ENCODE data around the gene ASCL2.
A peak's percentile ranks its signal among the peaks of the same experiment; 100 is the strongest.

Gene ASCL2

DNA sequence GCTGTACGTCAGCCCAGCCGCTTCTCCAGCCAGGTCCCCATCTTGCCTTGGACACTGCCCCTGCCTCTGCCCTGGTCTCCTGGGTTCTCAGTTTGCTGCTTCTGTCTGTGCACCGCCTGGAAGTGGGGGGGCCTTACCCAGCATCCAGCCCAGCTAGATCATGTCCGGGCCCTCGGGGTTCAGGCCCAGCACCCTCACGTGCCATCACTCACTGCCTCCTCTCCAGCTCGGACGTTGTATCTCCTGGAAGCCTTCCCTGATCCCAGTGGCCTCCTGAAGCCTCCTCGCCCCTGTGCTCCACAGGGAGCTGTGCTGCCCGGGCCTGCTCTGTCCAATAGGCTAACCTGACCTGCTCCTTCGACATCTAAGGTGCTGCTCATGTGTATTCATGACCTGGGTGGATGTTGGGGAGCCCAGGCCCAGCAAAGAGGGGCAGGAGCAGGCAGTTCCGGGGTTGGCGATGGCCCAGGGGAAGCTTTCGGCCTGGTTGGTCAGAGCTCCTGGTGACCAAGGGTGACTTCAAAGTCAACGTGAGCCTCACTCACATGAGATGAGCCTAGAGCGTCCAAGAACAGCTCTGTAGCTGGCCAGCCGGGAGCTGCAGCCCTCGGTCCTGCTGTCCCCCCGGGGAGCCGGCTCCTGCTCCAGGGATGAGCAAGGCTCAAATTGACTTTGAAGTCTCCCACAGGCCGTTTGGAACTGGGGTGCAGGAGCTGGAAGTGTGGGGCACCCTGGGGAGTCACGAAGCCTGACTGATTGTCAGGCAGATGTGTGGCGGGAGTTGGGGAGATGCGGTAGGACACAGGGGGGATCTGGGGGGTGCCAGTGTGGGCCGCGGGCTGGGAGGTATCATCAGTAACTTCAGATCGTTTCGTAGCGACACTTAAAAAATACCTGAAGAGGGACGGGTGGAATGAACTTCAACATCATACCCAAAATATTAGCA, 5.2 kb upstream of the ASCL2 start:
- no peak overlapping the region for H3K9ac ChIP-seq
- peaks cover 57% of the 10 kb centered on the region for H3K27me3 ChIP-seq
- H3K4me3 ChIP-seq: no peak overlapping the region
- no peak for TF ChIP-seq Cebpa-rat (IDR thresholded peaks at IDR 0.05)
- H3K4me2 ChIP-seq: no peak overlapping the region
- H3K36me3 ChIP-seq: no peaks in the 10 kb centered on the region
- peaks cover 23% of the 10 kb centered on the region; the same call in 1 of the 2 replicates for H4K20me1 ChIP-seq
- H3K9me3 ChIP-seq: peaks cover 7% of the 10 kb centered on the region
- H3K27ac ChIP-seq: no peak overlapping the region
- no peaks in the 10 kb centered on the region for H3K4me1 ChIP-seq

DNA sequence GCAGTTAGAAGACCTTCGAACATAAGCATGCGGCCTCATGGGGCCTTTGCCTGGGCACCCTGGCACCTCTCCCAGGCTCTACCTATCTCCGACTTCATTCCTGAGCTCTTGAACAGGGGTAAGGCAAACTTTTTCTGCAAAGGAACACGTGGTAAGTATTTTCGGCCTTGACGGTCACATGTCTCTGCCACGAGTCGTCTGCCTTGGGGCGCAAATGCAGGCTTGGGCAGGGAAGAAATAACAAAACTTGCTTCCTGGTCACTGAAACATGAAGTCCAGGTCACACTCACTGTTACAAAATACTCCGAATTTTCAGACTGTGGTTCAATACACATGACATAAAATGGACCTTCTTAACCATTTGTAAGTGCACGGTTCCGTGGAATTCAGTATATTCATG, 3.4 kb upstream of the ASCL2 start:
- Histone ChIP-seq H3K27ac (no peak overlapping the region), H3K4me2 (no peak overlapping the region), H3K9me3 (peaks cover 17% of the 10 kb centered on the region), H3K9ac (no peak overlapping the region), H3K36me3 (no peaks in the 10 kb centered on the region), H3K4me3 (no peak overlapping the region), H4K20me1 (peaks cover 32% of the 10 kb centered on the region), H3K4me1 (peaks cover 9% of the 10 kb centered on the region; the same call in 1 of the 2 replicates), H3K27me3 (peaks cover 76% of the 10 kb centered on the region)
- no peak for TF ChIP-seq Cebpa-rat (IDR thresholded peaks at IDR 0.05)

DNA sequence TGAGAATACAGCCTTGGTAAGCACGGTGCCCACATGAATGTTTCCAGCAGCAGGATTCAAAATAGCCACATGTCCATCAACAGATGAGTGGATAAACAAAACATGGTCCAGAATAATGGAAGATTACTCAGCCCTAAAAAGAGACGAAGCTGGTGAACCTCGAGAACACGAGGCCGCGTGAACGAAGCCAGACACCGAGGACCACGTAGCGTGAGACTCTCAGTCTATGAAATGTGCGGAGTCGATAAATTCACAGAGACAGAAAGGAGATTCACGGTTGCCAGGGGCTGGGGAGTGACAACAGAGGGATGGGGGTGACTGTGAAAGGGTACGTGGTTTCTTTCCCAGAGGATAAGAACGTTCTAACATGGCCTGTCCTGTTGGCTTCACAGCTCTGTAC, 2.9 kb upstream of the ASCL2 start:
- TF ChIP-seq Cebpa-rat (IDR thresholded peaks at IDR 0.05): no peak
- H4K20me1 ChIP-seq: peaks cover 36% of the 10 kb centered on the region
- no peak overlapping the region for H3K4me3 ChIP-seq
- no peak overlapping the region for H3K4me2 ChIP-seq
- H3K27me3 ChIP-seq: peaks cover 80% of the 10 kb centered on the region
- no peaks in the 10 kb centered on the region for H3K36me3 ChIP-seq
- no peak overlapping the region for H3K9ac ChIP-seq
- peaks cover 17% of the 10 kb centered on the region for H3K9me3 ChIP-seq
- H3K4me1 ChIP-seq: peaks cover 9% of the 10 kb centered on the region; the same call in 1 of the 2 replicates
- no peak overlapping the region for H3K27ac ChIP-seq

DNA sequence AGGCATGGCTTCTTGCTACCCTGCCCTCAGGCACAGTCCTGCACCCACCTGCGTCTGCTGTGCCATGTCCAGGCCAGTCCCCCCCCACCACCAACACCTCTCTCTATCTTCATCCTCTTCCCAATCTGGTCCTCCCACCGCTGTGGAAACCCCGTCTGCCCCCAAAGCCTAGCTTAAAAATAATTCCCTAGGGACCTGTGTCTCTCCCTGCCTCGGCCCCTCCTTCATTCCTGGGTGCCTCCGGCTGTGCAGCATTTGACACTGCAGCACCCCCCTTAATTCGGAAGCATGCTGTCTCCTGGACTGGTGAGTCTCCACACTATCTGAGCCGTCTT, 2.5 kb upstream of the ASCL2 start:
- no peak for TF ChIP-seq Cebpa-rat (IDR thresholded peaks at IDR 0.05)
- Histone ChIP-seq H4K20me1 (peaks cover 40% of the 10 kb centered on the region), H3K9ac (no peak overlapping the region), H3K4me3 (no peak overlapping the region), H3K27me3 (peaks cover 84% of the 10 kb centered on the region), H3K27ac (no peak overlapping the region), H3K4me1 (peaks cover 13% of the 10 kb centered on the region), H3K4me2 (no peak overlapping the region), H3K9me3 (peaks cover 17% of the 10 kb centered on the region), H3K36me3 (no peaks in the 10 kb centered on the region)

DNA sequence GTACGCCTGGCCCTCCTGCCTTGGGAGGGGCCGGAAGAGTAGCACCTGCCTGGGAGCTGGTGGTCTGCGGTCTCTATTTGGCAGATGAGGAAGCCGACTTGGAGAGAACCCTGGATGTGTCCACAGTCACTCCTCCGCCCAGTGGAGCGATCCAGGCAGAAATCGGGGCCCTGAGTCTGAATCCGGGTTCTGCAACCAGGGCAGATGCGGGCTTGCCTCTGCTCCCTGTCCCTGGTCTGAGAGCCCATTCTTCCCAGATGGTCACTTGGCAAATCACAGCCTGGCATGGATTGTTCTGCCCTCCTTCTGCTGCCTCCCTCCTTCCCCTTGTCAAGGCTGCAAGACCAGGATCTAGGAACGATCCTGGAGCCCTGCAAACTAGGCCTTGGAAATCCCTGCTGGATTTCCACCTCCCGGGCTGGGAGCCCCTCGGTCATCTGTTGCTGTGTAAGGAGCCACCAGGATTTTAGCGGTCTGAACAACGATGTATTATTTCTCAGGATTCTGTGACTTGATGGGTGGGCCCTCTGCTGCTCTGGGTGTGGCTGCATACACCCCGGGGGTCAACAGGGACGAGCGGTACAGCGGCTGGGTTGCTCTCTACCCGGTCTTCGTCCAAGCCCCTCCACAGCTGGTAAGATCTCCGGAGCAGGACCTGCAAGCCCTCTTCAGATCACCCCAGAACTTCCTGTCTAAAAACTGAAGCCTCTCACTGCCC, 2.0 kb upstream of the ASCL2 start:
- H3K27me3 ChIP-seq: peaks cover 90% of the 10 kb centered on the region
- peaks cover 17% of the 10 kb centered on the region for H3K9me3 ChIP-seq
- H3K9ac ChIP-seq: no peak overlapping the region
- no peak overlapping the region for H3K4me3 ChIP-seq
- no peak overlapping the region for H3K27ac ChIP-seq
- H4K20me1 ChIP-seq: peaks cover 45% of the 10 kb centered on the region
- peaks cover 18% of the 10 kb centered on the region for H3K4me1 ChIP-seq
- H3K4me2 ChIP-seq: no peak overlapping the region
- H3K36me3 ChIP-seq: no peaks in the 10 kb centered on the region
- no peak for TF ChIP-seq Cebpa-rat (IDR thresholded peaks at IDR 0.05)

DNA sequence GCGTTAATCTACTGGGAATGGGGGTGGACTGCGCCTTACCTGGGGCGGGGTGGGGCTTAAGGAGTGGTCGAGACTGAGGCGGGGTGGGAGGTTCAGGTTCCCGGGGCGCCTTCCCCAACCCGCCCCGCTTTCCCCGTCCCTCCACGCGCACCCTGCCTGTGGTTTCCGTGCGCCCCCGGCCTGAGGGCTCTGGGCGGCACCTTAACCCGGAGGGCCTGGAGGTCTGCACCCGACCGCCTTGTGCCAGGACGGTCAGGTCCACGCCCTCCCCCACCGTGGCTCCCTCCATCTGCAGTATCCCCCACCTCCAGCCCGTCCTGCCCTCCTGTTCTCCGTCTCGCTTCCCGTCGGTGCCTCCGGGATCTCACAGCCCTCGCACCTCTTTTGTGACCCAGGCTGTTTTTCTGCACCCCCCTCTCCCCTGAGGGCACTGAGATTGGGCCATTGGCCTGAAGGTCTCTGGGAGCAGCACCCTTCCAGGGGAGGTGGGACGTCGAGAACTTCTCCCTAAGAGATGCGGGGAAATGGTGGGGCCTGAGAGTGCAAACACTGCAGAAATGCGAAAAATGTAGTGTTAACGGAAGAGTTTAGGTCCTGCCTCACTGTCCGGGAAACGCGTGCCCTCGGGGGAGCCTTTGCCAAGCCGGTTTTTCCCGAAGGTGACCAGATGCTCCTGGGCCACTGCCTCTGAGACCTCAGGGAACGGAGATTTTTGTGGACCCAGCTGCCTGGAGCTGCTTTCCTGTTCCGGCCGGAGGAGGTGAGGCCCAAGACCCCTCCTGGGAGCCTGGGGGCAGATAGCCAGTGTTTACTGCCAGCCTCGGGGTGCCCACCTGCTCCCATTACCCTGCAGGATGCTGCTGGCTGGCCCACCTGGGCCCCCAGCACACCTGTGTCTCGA, 1.2 kb upstream of the ASCL2 start:
- TF ChIP-seq Cebpa-rat (IDR thresholded peaks at IDR 0.05): no peak
- Histone ChIP-seq H3K27ac (no peak overlapping the region), H3K36me3 (no peaks in the 10 kb centered on the region), H3K4me3 (no peak overlapping the region), H3K4me1 (peaks cover 26% of the 10 kb centered on the region), H3K27me3 (peaks cover 89% of the 10 kb centered on the region), H3K9me3 (peaks cover 17% of the 10 kb centered on the region), H3K9ac (no peak overlapping the region), H4K20me1 (peaks cover 53% of the 10 kb centered on the region), H3K4me2 (no peak overlapping the region)

DNA sequence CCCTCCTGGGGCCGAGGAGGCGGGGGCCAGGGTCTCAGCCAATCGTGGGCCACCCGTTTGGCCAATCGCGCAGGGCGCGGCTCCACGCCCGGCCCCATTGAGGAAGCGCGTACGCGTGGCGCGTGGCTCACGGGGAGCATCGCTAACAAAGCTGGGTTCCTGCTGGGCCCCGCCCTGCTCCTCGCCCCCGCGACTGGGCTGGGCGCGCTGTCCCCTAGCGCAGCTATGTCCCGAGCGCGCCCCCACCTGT, 614 bp upstream of the ASCL2 start:
- Histone ChIP-seq H3K27me3 (peaks cover 83% of the 10 kb centered on the region), H3K9me3 (peaks cover 17% of the 10 kb centered on the region), H3K4me3 (no peak overlapping the region), H3K4me1 (peaks cover 32% of the 10 kb centered on the region), H3K36me3 (no peaks in the 10 kb centered on the region), H3K27ac (no peak overlapping the region), H4K20me1 (peaks cover 59% of the 10 kb centered on the region), H3K4me2 (no peak overlapping the region), H3K9ac (no peak overlapping the region)
- no peak for TF ChIP-seq Cebpa-rat (IDR thresholded peaks at IDR 0.05)

DNA sequence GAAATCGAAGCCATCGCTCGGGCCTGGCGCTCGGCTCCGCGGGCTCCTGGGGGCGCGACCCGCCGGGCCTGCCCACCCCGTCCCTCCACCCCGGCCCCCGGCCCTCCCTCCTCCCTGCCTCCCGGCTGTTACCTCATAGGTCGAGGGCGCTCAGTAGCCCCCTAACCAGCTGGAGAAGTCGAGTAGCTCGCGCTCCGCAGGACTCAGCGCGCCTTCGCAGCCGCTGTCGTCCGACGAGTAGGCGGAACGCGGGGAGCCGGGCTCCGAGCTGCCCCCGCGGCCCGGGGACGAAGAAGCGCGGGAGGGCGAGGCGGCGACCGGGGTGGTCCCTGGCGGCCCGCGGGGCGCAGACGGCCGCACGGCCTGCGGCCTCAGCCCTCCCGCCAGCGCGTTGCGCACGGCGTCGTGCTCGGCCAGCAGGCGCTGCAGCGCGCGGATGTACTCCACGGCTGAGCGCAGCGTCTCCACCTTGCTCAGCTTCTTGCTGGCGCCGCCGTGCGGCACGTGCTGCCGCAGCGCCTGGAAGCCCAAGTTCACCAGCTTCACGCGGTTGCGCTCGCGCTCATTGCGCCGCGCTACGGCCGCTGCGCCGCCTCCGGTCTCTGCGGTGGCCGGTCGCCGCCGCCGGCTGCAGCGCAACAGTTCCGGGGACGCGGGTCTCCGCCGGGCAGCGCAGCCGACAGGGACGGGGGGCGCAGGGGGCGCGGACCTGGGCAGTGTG, 627 bp downstream of the ASCL2 start:
- Histone ChIP-seq H3K9me3 (peaks cover 17% of the 10 kb centered on the region), H4K20me1 (peaks cover 71% of the 10 kb centered on the region), H3K27ac (no peak overlapping the region), H3K27me3 (peaks cover 84% of the 10 kb centered on the region), H3K4me1 (peaks cover 44% of the 10 kb centered on the region), H3K9ac (no peak overlapping the region), H3K4me2 (peak overlapping the region; percentile 70), H3K4me3 (peak overlapping the region; percentile 61), H3K36me3 (no peaks in the 10 kb centered on the region)
- no peak for TF ChIP-seq Cebpa-rat (IDR thresholded peaks at IDR 0.05)

Measured in BLaER1 (cell line).